Stimulated activated CD4-positive, alpha-beta T cell treated with anti-CD3 and anti-CD28 coated beads, TNF-alpha, amount 100 ng/mL, for 1 hour (primary cell): Measurements from ENCODE around the gene IFFO2.

ENCODE experiments used
- DNase-seq, 3 donors: peaks; one replicate each; pipeline ENCODE4 v3.0.0-alpha.2; 2020; ENCODE audit warnings: low read depth in 3 of 3, low spot score in 1 of 3

The IFFO2 gene

DNA sequence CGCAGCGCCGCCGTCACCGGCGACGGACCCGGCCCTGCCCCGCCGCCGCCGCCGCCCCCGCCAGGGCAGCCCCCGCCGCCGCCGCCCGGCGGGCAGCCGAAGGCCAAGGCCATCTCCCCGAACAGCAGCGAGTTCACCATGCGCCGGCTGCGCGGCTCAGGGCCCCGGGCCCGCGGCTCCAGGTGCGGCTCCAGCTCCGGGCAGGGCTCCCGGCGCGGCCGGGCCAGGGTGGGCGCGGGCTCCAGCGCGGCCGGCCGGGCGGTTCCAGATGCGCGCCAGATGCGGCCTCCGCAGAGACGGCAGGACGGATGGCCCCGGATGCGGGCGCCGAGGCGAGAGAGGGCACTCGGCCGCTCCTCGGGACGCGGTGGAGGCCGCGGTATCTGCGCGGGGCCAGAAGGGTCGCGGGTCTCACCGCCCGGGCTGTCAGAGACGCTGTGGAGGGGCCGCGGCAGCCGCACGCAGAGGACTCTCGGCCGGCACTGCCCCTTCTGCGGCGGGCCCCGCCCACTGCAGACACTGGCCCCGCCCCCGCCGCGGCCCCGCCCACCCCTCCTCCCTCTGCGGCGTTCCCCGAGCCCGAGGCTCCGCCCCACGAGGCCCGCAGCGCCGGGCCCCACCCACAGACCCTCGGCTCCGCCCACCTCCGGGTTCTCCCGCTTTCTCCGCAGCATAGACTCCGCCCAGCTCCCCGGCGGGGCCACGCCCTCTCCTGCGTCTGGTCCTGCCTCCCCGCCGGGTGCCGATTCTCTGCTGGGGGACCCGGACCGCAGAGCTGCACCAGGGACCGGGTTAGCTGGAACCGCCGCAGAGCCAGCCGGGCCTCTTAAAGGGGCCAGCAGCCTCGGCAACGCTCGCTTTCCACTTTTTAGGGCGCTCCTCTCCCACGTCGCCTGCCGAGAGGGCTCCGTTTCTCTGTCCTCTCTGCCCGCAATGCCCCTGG lies at the start of gene IFFO2:
Gene IFFO2 (minus strand): TSS at position 484 of the 943 bp plus-strand sequence. CDS start 344 bp downstream, at position 140.
- DNase-seq, result peak; percentile 98 to 99 (median 98)

DNA sequence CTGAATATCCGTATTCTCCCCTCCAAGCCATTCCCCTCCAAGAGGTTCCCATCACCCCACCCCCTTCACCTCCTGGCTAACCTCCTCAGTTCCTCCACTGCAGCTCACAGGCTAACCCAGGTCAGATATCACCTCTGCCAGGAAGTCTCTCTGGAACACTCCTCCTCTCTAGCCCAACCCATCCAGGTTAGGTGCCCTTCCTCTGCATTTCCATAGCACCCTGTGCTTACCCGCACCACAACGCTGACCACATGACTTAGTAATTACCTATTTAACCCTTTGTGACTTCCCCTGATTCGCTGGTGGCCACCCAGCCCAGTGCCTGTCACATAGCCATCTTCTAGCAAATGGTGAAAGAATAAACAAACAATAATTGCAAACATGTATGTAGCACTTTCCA lies 49.5 kb upstream of the IFFO2 start:
- no peak for DNase-seq

DNA sequence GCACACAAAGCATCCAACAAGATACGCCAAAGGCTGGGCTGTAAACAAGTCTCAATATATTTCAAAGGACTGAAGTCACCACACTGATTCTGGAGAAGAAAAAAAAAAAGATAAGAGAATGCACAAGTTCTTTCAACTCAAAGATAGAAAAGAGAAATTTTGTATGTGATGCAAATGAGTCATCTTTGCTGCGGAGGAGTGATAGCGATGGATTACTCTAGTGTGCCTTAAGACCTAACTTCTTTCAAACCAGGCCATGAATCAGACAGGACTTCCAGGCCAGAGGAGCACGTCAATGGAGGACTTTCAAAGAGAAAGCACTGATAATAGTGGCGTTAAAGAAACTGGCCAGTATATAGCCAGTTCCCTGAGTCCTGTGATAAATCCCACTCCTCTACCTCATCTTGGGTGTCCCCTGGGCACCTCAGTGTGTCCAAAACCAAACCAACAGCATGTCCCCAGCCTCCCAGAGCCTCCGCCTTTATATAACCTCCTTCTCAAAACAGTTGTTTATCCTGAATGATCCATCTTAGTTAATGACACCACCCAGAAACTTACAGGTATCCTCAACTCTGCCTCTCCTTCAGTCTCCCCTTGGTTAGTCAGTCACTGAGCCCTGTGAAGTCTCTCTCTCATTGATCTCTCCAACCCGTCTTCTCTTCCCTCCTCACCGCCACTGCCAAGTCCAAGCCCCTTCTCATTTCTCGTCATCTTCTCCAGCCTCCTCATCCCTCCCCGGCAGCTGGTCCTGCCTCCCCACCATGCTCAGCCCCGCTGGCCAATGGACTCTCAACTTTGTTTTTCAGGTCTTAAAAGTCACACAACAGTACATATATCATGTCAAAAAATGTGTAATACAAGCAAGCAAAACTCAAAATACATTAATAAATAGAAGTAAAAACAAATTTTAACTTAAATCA lies 47.2 kb upstream of the IFFO2 start:
- DNase-seq, result no peak

DNA sequence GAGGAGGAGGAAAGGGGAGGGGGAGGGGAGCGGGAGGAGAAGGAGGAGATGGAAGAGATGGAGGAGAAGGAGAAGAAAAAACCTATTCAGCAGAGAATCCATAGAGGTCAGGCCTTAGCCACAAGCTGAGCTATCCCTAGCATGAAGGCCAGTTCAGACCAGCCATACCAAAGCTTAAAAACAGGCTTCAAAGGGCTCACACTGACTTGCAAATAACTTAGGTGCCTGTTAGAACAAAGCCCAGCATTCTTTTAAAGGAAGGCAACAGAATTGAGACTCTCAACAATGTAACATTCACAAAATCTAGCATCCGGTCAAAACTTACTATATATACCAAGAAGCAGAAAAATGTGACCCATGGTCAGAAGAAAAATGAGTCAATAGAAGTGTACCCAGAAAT lies 43.6 kb upstream of the IFFO2 start:
- DNase-seq, result no peak

DNA sequence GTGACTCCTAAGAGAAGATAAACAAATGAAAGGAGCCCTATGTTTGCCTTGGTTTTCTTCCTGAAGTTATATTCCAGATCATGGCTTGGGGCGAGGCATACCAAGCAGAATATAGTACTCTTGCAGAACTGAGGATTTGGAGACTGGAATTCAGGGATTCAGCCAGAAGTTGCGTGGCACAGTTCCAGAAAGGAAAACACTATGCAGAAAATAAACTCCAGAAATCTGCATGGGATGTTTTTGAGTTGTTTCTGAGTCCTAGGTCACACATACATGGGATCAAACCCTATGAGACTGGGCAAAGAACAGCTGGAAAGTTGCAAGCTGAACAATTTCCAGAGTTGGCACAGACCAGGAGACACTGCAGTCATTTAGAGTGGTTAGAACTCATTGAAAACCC lies 42.9 kb upstream of the IFFO2 start:
- DNase-seq, result no peak

DNA sequence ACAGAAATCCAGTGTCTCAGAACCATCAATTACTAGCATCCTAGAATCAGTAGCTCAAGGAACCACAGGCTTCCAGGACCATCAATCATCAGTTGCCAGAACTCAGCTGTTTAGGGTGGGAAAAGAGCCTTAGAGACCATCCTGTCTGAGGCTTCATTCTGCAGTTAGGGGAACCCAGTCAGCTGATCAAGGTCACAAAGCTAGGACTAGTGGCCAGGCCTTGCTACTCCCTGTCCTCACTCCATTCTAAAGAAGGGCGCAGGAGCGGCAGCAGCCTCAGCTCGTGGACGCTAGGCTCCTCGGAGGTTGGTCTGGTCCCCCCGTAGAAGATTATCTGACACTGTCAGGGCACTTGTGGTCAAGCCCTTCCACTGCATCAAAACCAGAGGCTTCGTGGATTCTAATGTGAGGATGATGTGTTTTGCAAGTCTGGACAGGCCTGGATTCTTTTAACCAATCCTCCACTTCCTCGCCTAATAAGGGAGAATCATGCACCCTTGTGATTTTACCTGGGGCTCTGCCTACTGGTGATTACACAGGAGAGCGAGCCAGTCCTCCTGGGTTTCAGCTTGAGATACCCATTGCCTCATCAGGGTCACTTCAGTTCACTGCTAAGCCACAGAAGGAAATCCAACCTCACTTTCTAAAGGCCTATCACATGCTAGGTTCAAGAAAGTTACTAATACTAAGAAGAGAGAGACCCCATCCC lies 41.7 kb upstream of the IFFO2 start:
- no peak for DNase-seq

DNA sequence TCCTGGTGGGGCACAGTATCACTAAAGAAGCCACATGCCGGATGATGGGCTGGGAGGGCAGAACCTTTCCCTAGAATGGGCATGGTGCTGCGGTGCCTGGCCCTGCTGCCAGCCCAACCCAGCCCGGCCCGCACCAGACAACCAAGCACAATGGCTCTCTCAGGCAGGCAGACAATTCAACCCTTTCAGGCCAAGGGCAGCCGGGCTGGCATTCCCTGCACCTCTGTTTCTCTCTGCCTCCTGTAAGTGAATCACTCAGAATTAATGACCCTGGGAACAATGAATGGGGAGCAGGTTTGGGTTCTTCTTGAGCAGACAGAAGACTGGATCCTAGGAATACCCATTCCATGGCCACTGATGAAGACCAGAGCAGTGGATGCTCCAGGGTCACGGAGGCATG lies 41.0 kb upstream of the IFFO2 start:
- DNase-seq, result no peak

DNA sequence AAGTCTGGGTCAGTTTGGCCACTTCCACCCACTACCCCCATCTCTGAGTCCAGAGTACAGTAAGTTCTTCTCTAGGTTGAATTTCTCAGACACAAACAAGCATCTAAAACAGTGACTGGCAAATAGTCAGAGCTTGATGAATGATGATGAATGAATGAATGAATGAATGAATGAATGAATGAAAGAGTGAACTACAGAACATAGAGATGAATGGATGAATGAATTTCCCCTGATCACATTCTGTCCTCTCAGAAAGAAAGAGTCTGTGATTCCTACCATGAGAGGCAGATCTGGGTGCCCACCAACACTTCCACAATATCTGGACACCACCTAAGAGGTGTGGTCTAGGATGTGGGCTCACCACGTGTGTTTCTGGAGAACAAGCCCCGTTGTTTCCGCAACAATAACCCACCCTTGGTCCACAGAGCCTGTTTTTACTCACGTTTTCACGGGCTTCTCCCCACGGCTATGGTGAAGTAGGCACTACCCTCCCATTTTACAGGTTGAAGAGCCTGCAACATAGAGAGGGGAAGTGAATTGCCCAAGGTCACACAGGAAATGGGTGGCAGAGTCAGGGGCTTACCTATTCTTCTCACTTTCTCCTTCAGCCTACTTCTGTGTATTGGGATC lies 40.2 kb upstream of the IFFO2 start:
- no peak for DNase-seq

DNA sequence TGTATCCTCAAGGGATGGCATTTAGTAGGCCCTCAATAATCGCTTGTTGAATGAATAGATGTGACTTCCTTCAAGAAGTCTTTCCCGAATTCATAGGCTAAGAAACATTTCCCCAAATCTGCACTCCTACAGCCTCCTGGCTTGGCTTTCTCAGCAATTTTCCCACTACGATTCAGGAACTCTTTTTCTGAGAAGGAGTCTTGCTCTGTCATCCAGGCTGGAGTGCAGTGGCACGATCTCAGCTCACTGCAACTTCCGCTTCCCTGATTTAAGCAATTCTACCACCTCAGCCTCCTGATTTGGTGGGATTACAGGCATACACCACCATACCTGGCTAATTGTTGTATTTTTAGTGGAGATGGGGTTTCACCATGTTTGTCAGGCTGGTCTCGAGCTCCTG lies 37.9 kb upstream of the IFFO2 start:
- DNase-seq, result no peak

DNA sequence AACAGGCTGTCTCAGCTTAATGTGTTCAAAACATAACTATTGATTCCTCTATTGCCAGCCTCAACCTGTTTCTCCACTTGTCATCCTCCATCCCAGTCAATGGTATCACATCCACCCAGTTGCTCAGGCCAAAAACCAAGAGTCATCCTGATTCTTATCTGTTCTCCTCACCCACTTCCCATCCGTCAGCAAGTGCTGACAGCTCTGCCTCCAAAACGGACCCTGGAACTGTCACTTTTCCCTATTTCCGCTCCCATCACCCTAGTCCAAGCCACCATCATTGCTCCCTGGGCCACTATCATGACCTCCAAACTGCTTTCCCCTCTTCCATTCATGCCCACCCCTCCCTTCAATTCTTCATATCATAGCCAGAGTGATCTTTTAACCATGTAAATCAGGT lies 36.2 kb upstream of the IFFO2 start:
- DNase-seq, result no peak

DNA sequence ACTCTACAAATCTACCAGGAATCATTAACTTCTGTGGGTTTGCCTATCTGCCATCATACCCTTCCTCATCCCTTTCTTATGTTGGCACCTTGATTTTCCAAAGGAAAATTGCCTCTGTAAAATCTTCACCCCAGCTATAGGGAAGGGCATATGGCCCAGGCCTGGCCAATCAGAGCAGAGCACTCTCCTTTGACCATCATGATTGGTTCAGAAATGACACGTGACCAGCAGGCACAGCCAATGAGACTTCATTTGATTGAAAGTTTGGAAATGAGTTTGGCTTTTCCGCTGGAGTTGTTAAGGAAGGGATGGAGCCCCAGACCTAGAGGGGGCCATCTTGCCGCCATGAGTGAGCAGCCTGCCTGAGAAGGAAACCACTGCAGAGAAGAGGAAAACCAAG lies 35.1 kb upstream of the IFFO2 start:
- DNase-seq, result no peak

DNA sequence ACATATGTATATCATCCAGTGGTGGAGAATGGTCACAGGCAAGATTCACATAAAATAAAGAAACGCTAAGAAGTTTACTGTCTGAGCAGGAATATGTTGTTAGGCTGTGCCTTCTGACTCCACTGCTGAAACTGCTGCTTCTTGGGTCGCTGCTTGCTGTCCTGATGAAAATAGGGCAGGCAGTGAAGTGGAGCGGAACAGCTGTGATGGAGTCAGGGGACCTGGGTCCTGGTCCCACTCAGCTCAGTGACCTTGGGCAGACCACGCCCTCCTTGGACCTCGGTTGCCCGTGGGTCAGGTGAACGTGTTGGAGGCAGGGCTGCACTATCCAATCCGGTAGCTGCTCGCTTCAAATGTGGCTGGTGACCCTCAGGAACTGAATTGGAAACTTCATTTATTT lies 33.4 kb upstream of the IFFO2 start:
- no peak for DNase-seq

DNA sequence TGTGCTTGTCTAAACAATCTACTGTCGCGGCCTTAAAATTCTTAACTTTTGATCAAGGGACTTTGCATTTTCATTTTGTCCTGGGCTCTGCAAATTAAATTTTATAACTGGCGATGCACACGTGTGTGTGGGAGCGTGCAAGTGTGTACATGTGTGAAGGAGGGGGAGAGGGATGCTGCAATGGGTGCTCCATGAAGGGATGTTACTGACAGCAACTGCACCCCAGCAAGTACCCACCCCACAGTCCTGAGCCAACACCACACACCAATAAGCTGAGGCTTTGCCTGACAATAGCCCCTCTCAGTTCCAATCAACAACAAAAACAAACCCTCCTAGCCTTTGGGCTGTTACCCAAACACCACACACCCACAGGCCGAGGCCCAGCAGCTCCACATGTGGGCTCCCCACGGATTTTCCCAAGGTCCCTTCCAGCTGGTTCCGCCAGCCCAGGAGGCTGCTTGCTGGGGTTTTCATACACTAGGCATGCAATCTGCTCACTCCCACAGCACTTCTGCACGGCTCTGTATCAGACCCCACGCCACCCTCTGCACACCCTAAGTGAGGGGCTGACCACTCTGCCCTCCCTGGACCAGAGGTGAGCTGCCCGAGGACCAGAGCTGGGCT lies 32.8 kb upstream of the IFFO2 start:
- DNase-seq, result no peak

DNA sequence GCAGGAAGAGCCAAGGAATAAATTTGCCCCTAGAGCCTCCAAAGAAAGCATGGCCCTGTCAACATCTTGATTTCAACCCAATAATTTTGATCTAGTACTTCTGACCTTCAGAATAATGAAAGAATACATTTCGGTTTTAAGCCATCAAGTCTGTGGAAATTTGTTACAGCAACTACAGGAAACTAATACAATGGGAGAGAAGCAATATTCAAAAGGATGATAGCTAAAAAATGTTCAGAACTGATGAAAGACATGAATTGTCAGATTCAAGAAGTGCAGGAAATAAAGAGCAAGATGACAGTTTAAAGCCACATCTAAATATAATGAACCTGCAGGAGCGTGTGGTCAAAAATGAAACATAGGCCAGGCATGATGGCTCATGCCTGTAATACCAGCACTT lies 24.8 kb upstream of the IFFO2 start:
- DNase-seq, result no peak

DNA sequence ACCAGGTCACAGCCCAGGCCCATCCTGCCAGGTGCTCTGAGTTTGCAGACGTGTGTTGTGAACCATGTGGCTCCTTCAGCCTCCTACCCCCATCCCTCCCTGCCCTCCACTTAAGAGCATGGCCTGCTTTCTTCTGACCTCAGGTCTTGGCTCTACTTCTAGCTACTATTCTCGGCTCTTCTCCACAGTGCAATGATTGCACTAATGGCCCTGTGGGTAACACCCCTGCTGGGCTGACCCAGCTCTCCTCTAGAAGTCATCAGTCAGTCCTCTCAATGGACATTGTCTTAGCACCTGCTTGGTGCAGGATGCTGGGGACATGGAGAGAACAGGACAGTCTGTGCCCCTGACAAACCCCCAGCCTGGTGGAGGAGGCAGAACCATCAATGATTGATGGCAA lies 22.2 kb upstream of the IFFO2 start:
- no peak for DNase-seq

DNA sequence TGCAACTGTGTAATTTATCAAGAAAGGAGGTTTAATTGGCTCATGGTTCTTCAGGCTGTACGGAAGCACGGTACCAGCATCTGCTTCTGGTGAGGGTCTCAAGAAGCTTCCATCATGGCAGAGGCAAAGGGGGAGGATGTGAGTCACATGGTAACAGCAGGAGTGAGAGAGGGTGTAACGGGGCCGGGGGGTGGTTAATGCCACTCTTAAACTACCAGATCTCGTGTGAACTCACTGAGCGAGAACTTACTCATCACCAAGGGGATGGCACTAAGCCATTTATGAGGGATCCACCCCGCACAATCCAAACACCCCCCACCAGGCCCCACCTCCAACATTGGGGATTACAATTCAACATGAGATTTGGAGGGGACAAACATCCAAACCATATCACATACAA lies 21.0 kb upstream of the IFFO2 start:
- DNase-seq, result no peak

DNA sequence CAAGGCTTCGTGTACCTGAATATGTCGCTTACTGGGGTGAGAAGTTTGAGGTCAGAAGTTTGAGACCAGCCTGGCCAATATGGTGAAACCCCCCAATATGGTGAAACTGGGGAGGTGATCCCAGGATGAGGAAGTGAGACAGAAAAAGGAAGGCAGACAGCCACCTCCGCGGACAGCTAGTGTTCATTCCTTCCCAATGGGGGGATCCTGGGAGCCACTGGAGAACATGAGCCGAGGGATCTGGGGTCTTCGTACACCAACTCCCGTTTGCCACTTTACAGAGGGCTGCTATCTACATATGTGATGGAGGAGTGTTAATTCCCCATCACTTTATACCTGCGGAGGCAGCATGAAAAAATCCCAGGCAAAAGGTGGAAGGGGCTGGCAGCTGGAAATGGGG lies 19.6 kb upstream of the IFFO2 start:
- no peak for DNase-seq

DNA sequence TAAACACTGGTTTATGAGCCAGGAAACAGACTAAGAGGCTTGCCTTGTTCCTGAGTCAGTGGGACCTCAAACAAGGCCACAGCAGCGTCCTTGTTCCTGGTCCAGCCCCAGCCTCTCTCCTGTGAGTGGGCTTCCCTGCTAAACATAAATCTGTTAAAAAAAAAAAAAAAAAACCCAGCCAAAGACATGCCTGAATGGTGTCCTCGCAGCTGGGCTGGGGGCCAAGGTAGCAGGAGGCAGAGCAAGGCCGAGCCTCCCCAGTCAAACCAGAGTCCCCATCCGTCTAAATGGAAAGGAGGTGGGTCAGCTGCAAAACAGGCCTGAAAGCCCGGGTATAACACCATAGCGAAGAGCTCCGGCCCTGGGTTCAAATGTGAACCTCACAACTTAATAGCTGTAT lies 18.1 kb upstream of the IFFO2 start:
- DNase-seq, result no peak

DNA sequence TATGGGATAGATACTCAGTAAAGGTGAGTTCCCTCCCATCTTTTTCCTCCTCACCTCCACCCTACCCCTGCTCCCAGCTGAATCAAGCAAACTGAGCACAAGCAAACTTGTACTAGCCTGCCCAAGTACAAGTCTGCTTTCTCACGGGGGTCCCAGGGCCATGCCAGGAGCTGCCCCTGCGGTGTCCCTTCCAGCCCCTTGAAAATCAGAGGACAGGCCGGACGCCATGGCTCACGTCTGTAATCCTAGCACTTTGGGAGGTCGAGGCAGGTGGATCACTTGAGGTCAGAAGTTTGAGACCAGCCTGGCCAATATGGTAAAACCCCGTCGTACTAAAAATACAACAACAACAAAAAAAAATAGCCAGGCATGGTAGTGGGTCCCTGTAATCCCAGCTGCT lies 17.5 kb upstream of the IFFO2 start:
- DNase-seq, result no peak

DNA sequence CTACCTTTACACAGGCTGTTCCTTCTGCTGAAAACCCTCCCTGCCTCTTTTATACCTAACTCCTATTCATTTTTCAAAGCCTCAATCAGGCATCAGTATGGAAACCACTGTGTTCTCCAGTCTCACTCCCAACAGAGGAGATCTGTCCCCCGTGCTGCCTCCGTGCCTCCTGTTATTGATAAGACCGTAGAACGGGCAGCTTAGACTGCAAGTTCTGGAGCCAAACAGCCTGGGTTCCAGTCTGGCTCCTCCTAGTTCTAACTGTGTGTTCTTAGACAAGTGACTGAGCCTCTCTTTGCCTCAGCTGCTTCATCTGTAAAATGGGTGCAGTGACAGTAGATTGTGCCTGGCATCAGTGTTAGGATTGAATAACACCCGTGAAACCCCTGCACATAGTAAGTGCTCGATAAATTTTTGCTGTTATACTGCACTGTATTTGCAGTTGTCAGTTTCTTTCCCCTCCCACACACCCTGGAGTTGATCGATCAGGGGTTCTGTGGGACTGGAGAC lies 17.0 kb upstream of the IFFO2 start:
- no peak for DNase-seq
